Measurements from ENCODE around the gene NYAP1.
"Not testable (repeated sequence)": the region's sequence is repeated elsewhere in the genome, so short reads cannot be mapped to it uniquely, and the experiment has no call there.

DNA sequence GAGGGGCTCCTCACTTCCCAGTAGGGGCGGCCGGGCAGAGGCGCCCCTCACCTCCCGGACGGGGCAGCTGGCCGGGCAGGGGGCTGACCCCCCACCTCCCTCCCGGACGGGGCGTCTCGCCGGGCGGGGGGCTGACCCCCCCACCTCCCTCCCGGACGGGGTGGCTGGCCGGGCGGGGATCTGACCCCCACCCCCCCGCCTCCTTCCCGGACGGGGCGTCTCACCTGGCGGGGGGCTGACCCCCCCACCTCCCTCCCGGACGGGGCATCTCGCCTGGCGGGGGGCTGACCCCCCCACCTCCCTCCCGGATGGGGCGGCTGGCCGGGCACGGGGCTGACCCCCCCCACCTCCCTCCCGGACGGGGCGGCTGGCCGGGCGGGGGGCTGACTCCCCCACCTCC, 39.5 kb downstream of the NYAP1 start:
- TF ChIP-seq CTCF (optimal IDR thresholded peaks at IDR 0.05 in 1 of 3, IDR thresholded peaks at IDR 0.05 in 1 of 3, conservative IDR thresholded peaks at IDR 0.05 in 1 of 3; ENCODE audit: extremely low read depth in 1 of 3, insufficient read depth in 2 of 3, low read length in 3 of 3); EZH2 (IDR thresholded peaks at IDR 0.05; ENCODE audit: low read length): not testable (repeated sequence)
